Measurements from ENCODE around the gene KIF6. TPM values are rescaled to one million over a fixed set of nuclear protein-coding genes. Genes with fewer than 3 reads are reported as not detected.

KIF6 gene
- total and polyA plus RNA-seq, 2 of the 8 experiments (the other 6 are each of a cell fraction or from before 2014, with no cell fraction given) = 0.53 to 0.65 TPM

DNA sequence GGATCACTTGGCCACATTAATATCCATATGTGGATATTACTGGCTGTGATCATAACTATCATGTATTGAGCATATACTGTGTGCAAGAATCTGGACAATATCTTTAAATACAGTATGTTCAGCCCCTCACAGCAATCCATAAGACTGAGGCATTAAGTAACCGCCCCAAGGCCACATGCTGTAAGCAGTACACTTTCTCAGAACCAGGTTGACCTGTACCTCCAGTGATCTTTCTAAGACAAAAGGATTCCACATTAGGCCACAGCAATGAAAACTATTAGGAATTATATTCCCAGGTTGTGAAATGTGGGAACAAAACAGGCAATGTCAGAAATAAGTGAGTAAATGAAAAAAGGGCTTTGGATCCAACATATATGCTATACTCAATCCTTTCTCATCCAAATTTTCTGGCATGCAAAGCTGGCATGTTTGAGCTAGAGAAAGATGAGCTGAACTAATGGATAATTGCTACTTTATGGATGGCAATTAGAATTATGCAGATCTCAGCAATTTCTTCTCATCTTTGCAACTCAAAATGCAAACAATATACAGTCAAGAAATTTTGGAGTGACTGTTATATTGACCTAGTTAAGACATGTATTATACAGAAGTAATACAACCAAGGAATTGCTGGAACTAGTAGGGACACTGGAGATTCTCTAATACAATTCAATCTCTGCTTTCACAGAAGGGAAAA, 86.9 kb downstream of the KIF6 start:
- no peaks in the 10 kb centered on the region for H3K36me3 ChIP-seq (ENCODE audit: control insufficient read depth in 2 of 4, insufficient read depth in 4 of 4, low read length in 3 of 4)
- no peak overlapping the region for H3K9ac ChIP-seq (replicated peaks in 1 of 4; ENCODE audit: extremely low read depth in 1 of 4, low read depth in 3 of 4, low read length in 3 of 4)
- no peak overlapping the region for H2BK12ac ChIP-seq (ENCODE audit: low read depth, low read length)
- no peak overlapping the region for H3K18ac ChIP-seq (ENCODE audit: extremely low read depth, low read length)
- H3K4me3 ChIP-seq (ENCODE audit: extremely low read depth in 1 of 4, insufficient read depth in 2 of 4, low read depth in 3 of 4, low read length in 4 of 4) = no peak overlapping the region
- H2AK5ac ChIP-seq (ENCODE audit: low read depth, low read length) = no peak overlapping the region
- no peak overlapping the region for H2BK15ac ChIP-seq (ENCODE audit: low read length)
- DNase-seq (ENCODE audit: low read depth in 1 of 2, low spot score in 2 of 2) = no peak
- H3K27me3 ChIP-seq (replicated peaks in 1 of 4; ENCODE audit: control insufficient read depth in 3 of 4, extremely low read depth in 1 of 4, insufficient read depth in 3 of 4, low read length in 3 of 4) = peaks cover 0 to 1% (median 0%) of the 10 kb centered on the region in 4 experiments; a peak in 1 of 7 replicates
- no peak for FAIRE-seq
- no peak overlapping the region for H2BK5ac ChIP-seq (ENCODE audit: low read depth, low read length)
- H2AFZ ChIP-seq (ENCODE audit: low read length) = no peak overlapping the region
- no peak overlapping the region for H3K4ac ChIP-seq (replicated peaks; ENCODE audit: insufficient read length, low read depth, low read length)
- no peaks in the 10 kb centered on the region for H3K79me1 ChIP-seq (ENCODE audit: low read depth, low read length)
- H3K56ac ChIP-seq (replicated peaks; ENCODE audit: insufficient read length, low read depth, low read length) = no peak overlapping the region
- no peaks in the 10 kb centered on the region for H4K20me1 ChIP-seq (replicated peaks in 1 of 2; ENCODE audit: control insufficient read depth in 1 of 2, insufficient read depth in 2 of 2, low read length in 2 of 2)
- CTCF ChIA-PET (ENCODE audit: partially characterized antibody) = no interaction called here
- H4K91ac ChIP-seq (replicated peaks; ENCODE audit: insufficient read length, low read length) = no peak overlapping the region
- no peak overlapping the region for H3K4me2 ChIP-seq (ENCODE audit: insufficient read depth in 1 of 2, low read depth in 2 of 2, low read length in 2 of 2)
- H3K27ac ChIP-seq (ENCODE audit: low read depth, low read length) = no peak overlapping the region
- H3K9me3 ChIP-seq (ENCODE audit: insufficient read depth in 2 of 2, low read depth in 1 of 2, low read length in 1 of 2) = no peaks in the 10 kb centered on the region
- 83% methylated on average over 1 of the region's 1 CpG; no CpG with 5 or more reads in 1 of the 2 experiments for WGBS, 2 experiments (ENCODE audit: extremely low coverage in 1 of 2, insufficient coverage in 1 of 2, insufficient read length in 1 of 2, insufficient replicate concordance in 2 of 2, low coverage in 1 of 2, low lambda C conversion rate in 2 of 2, missing lambda C conversion rate in 1 of 2)
- H4K8ac ChIP-seq (ENCODE audit: extremely low read depth, insufficient read depth, low read length) = no peak overlapping the region
- H2BK120ac ChIP-seq (replicated peaks; ENCODE audit: low read depth, low read length) = no peak overlapping the region
- no peaks in the 10 kb centered on the region for H3K79me2 ChIP-seq (ENCODE audit: control insufficient read depth in 1 of 2, insufficient read depth in 2 of 2, low read length in 2 of 2)
- no peaks in the 10 kb centered on the region for H3K4me1 ChIP-seq (replicated peaks in 1 of 4; ENCODE audit: control insufficient read depth in 3 of 4, insufficient read depth in 4 of 4, low read length in 3 of 4)
- H3K14ac ChIP-seq (ENCODE audit: insufficient read length) = no peak overlapping the region
- POLR2A ChIA-PET (ENCODE audit: partially characterized antibody) = no interaction called here
- no peak overlapping the region for H3K23ac ChIP-seq (ENCODE audit: insufficient read length)
- H3K23me2 ChIP-seq (ENCODE audit: low read depth, low read length) = no peaks in the 10 kb centered on the region
- no peak overlapping the region for H4K5ac ChIP-seq (ENCODE audit: insufficient read length, low read depth, low read length)
- no peak overlapping the region for H2BK20ac ChIP-seq (ENCODE audit: low read length)
- TF ChIP-seq GTF2F1 (IDR thresholded peaks at IDR 0.05; ENCODE audit: borderline replicate concordance, low read depth, low read length) = no peak
- no peak for TF ChIP-seq YY1 (IDR thresholded peaks at IDR 0.05; ENCODE audit: low read depth, low read length)
- TF ChIP-seq TBP (IDR thresholded peaks at IDR 0.05; ENCODE audit: low read depth, low read length) = no peak
- TF ChIP-seq CREB1 (IDR thresholded peaks at IDR 0.05) = no peak
- TF ChIP-seq CBX8 (IDR thresholded peaks at IDR 0.05; ENCODE audit: borderline replicate concordance, low read depth, low read length) = no peak
- TF ChIP-seq NANOG (IDR thresholded peaks at IDR 0.05; ENCODE audit: insufficient read depth, low read depth, low read length, poor library complexity, severe bottlenecking) = no peak
- no peak for TF ChIP-seq TAF7 (optimal IDR thresholded peaks at IDR 0.05; ENCODE audit: borderline replicate concordance, low read depth, low read length)
- TF ChIP-seq SIX5 (IDR thresholded peaks at IDR 0.05; ENCODE audit: low read depth, low read length) = no peak
- TF ChIP-seq BRCA1 (IDR thresholded peaks at IDR 0.05; ENCODE audit: low read depth, low read length) = no peak
- TF ChIP-seq RAD21 (IDR thresholded peaks at IDR 0.05 in 1 of 2, conservative IDR thresholded peaks at IDR 0.05 in 1 of 2; ENCODE audit: low read depth in 2 of 2, low read length in 2 of 2) = no peak
- no peak for TF ChIP-seq NRF1 (IDR thresholded peaks at IDR 0.05; ENCODE audit: low read depth, low read length)
- TF ChIP-seq EZH2 (IDR thresholded peaks at IDR 0.05; ENCODE audit: low read depth, low read length, severe bottlenecking) = no peak
- TF ChIP-seq, protein P1, sequence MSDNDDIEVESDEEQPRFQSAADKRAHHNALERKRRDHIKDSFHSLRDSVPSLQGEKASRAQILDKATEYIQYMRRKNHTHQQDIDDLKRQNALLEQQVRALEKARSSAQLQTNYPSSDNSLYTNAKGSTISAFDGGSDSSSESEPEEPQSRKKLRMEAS (IDR thresholded peaks at IDR 0.05) = no peak

All from H1 (cell line).